ACC112 (cell line): Measurements from ENCODE around the gene ZBED2.

Experiments
- H2AFZ ChIP-seq: fragments of 200-600 bp; sonication (generic); one replicate; pipeline ENCODE4 v1.6.0; 2017; ENCODE audit warnings: antibody characterized with exemption, low read length; ENCODE audit not compliant: unreplicated experiment
- H3K27ac ChIP-seq: fragments of 200-600 bp; sonication (generic); 2 replicates; pipeline ENCODE4 v1.5.1; 2014; ENCODE audit warnings: low read depth, mild to moderate bottlenecking, antibody characterized with exemption, low read length, moderate library complexity
- H3K27me3 ChIP-seq: fragments of 200-600 bp; sonication (generic); 2 replicates; pipeline ENCODE4 v1.6.1; 2014; ENCODE audit warnings: mild to moderate bottlenecking, antibody characterized with exemption, low read length, moderate library complexity, mixed read lengths; ENCODE audit not compliant: insufficient read depth
- H3K36me3 ChIP-seq: fragments of 200-600 bp; sonication (generic); 2 replicates; pipeline ENCODE4 v1.6.1; 2016; ENCODE audit warnings: mild to moderate bottlenecking, antibody characterized with exemption, low read length, moderate library complexity, mixed read lengths; ENCODE audit not compliant: insufficient read depth
- H3K4me1 ChIP-seq: fragments of 200-600 bp; sonication (generic); one replicate; pipeline ENCODE4 v1.6.1; 2016; ENCODE audit warnings: low read length, mixed read lengths; ENCODE audit not compliant: insufficient read depth, unreplicated experiment, control insufficient read depth
- H3K4me3 ChIP-seq: fragments of 200-600 bp; sonication (generic); 2 replicates; pipeline ENCODE4 v1.5.1; 2014; ENCODE audit warnings: mild to moderate bottlenecking, low read depth, low read length
- H3K79me2 ChIP-seq: fragments of 200-600 bp; sonication (generic); one replicate; pipeline ENCODE4 v1.6.0; 2016; ENCODE audit warnings: low read length; ENCODE audit not compliant: control insufficient read depth, unreplicated experiment, insufficient read depth

Gene ZBED2

GRCh38 chr3:111604119-111604518 lies 9.0 kb upstream of the ZBED2 start:
- H3K4me3 ChIP-seq, result no peak overlapping the region
- H3K4me1 ChIP-seq, result peaks cover 27% of the 10 kb centered on the region
- no peaks in the 10 kb centered on the region for H3K79me2 ChIP-seq
- H3K27ac ChIP-seq, result no peak overlapping the region
- peak overlapping the region; percentile 46 for H2AFZ ChIP-seq
- no peaks in the 10 kb centered on the region for H3K36me3 ChIP-seq
- no peaks in the 10 kb centered on the region for H3K27me3 ChIP-seq

GRCh38 chr3:111603679-111604078 lies 8.5 kb upstream of the ZBED2 start:
- Histone ChIP-seq H3K4me3 (no peak overlapping the region), H3K27ac (no peak overlapping the region), H3K79me2 (no peaks in the 10 kb centered on the region), H3K4me1 (peaks cover 27% of the 10 kb centered on the region), H3K27me3 (no peaks in the 10 kb centered on the region), H3K36me3 (no peaks in the 10 kb centered on the region), H2AFZ (no peak overlapping the region)

DNA sequence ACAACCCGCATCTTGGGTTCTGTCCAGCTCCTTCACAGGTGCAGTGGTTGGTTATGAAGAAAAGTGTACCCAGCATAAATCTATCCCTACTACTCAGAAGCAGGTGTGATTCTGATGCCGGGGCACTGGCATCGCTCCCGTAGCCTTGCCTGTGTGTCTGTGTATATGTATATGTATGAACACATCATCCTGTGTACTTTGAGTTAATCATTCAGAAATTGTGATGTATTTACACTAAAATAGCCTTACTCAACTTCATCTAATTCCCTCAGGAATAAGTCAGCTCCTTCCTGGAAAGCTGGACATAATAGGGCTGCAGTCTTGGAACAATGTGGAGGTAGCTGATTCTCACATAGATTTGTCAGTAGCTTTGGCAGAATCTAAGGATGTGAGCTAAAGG lies 6.7 kb upstream of the ZBED2 start:
- no peak overlapping the region for H3K4me3 ChIP-seq
- no peak overlapping the region for H3K27ac ChIP-seq
- no peaks in the 10 kb centered on the region for H3K27me3 ChIP-seq
- no peaks in the 10 kb centered on the region for H3K79me2 ChIP-seq
- H3K36me3 ChIP-seq, result no peaks in the 10 kb centered on the region
- peaks cover 43% of the 10 kb centered on the region for H3K4me1 ChIP-seq
- no peak overlapping the region for H2AFZ ChIP-seq

DNA sequence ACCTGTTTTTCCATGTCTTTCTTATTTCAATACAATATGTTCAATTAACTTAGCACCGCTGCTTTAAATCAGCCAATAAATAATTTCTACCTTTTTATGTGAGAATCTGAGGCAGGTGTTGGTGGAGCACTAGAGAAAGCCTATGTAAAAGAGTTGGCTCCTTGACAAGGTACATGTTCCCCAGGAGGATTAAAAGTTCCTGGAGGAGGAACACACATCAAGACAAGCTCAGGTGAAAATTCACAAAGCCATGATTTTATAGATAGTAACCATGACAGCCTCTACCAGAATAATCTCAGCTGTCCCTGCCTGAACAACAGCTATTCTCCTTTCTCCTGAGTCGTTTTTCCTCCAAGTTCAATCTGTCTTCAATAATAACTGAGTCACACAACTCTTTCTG lies 3.4 kb upstream of the ZBED2 start:
- Histone ChIP-seq H2AFZ (no peak overlapping the region), H3K79me2 (no peaks in the 10 kb centered on the region), H3K27me3 (no peaks in the 10 kb centered on the region), H3K36me3 (no peaks in the 10 kb centered on the region), H3K27ac (peak overlapping the region; percentile 12; the same call in 1 of the 2 replicates), H3K4me1 (peaks cover 47% of the 10 kb centered on the region), H3K4me3 (no peak overlapping the region)

- H3K4me3 ChIP-seq, result peak overlapping the region; percentile 30; the same call in 1 of the 2 replicates
Measured at GRCh38 chr3:111598139-111598538, 3.0 kb upstream of the ZBED2 start.

DNA sequence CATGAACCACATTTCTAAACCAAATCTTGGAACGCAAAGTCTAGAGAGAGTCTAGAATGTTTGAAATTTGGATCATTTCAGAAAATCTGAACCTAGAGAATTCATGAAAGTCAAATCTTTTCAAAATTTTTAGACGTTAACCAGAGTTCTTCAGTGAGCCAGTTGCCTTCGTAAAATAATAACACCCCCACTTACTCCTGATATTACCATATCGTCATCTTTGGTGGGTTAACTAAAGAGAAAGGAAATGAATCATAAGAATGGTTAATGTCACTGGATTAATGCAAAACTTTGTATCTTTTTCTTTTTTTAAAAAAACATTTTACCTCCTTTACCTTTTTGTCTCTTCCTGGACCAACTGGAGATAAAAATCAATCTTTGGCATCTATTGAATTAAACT lies 1.2 kb upstream of the ZBED2 start:
- no peaks in the 10 kb centered on the region for H3K27me3 ChIP-seq
- H3K4me3 ChIP-seq, result no peak overlapping the region
- H3K36me3 ChIP-seq, result no peaks in the 10 kb centered on the region
- no peak overlapping the region for H3K27ac ChIP-seq
- peaks cover 52% of the 10 kb centered on the region for H3K4me1 ChIP-seq
- H3K79me2 ChIP-seq, result no peaks in the 10 kb centered on the region
- peak overlapping the region; percentile 67 for H2AFZ ChIP-seq

More at GRCh38 chr3:111598139-111598538, 3.0 kb upstream of the ZBED2 start:
- Histone ChIP-seq H3K27ac (peak overlapping the region; percentile 12), H3K4me1 (peaks cover 51% of the 10 kb centered on the region), H3K36me3 (no peaks in the 10 kb centered on the region), H2AFZ (peak overlapping the region; percentile 11), H3K79me2 (no peaks in the 10 kb centered on the region), H3K27me3 (no peaks in the 10 kb centered on the region)

GRCh38 chr3:111594781-111595180 lies 365 bp downstream of the ZBED2 start:
- no peaks in the 10 kb centered on the region for H3K27me3 ChIP-seq
- peak overlapping the region; percentile 35 for H3K27ac ChIP-seq
- no peak overlapping the region for H2AFZ ChIP-seq
- H3K79me2 ChIP-seq, result no peaks in the 10 kb centered on the region
- no peak overlapping the region for H3K4me3 ChIP-seq
- H3K36me3 ChIP-seq, result no peaks in the 10 kb centered on the region
- peaks cover 59% of the 10 kb centered on the region for H3K4me1 ChIP-seq

DNA sequence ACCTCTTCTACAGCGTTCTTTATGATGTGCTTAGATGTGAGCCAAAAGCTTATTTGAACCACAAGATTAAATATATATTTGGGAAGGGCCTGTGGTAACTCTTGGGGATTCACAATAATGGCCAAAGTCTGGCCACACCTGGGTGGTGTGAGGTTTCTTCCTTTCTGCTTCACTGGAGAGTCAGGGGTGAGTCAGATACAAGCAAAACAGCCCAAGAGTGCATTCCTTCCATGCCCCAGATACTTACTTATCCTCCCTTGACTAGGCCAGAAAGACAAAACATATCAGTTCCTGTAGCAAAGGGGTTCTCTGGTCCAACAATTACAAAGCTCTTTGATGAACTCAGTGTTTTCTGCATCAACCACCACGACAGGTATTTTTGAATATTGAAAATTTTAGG lies 941 bp downstream of the ZBED2 start:
- Histone ChIP-seq H3K36me3 (no peaks in the 10 kb centered on the region), H3K27ac (peak overlapping the region; percentile 43), H3K4me3 (no peak overlapping the region), H2AFZ (no peak overlapping the region), H3K27me3 (no peaks in the 10 kb centered on the region), H3K4me1 (peaks cover 65% of the 10 kb centered on the region), H3K79me2 (no peaks in the 10 kb centered on the region)

DNA sequence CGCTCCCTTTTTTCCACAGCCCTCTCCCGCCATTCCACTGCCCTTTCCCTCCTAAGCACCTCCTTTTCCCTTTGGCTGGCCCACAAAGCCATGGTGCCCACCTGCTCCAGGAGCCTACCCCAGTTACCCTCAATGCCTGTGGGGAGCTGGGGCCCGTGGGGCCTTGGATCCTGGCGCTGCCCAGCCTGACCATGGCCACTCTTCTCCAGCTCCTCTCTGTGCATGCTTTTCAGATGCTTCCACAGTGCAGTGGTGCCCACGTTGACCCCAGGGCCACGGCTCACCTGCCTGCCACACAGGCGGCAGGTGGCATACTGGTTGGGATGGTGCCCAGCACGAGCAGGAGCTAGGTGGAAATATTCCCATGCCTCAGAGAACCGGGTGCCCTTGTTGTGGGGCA lies 1.5 kb downstream of the ZBED2 start:
- H3K27ac ChIP-seq, result peak overlapping the region; percentile 43
- no peaks in the 10 kb centered on the region for H3K36me3 ChIP-seq
- H3K4me3 ChIP-seq, result no peak overlapping the region
- no peak overlapping the region for H2AFZ ChIP-seq
- no peaks in the 10 kb centered on the region for H3K79me2 ChIP-seq
- H3K27me3 ChIP-seq, result no peaks in the 10 kb centered on the region
- H3K4me1 ChIP-seq, result peaks cover 67% of the 10 kb centered on the region

GRCh38 chr3:111592936-111593335 lies 2.2 kb downstream of the ZBED2 start:
- Histone ChIP-seq H3K4me1 (peaks cover 68% of the 10 kb centered on the region), H2AFZ (no peak overlapping the region), H3K4me3 (no peak overlapping the region), H3K27me3 (no peaks in the 10 kb centered on the region), H3K79me2 (no peaks in the 10 kb centered on the region), H3K27ac (no peak overlapping the region), H3K36me3 (no peaks in the 10 kb centered on the region)

DNA sequence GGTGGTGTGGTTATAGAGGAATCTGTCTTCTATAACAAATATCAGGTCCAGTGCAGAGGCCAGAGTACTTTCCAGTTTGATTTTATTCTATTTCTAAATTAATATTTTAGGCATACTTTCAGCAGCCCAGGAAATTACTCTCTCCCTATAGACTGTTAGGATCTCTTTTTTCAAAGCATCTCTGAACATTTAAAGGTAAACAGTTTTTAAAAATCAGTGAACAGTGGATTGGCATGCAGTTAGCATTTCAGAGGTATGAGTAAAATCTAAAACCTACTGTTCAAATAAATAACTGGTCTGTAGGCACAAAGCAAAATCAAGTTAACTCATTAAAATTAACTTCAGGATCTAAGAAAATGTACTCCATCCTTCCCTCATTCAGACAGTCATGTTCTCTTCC lies 3.0 kb downstream of the ZBED2 start:
- H2AFZ ChIP-seq, result peak overlapping the region; percentile 12
- peak overlapping the region; percentile 3; the same call in 1 of the 2 replicates for H3K27ac ChIP-seq
- no peaks in the 10 kb centered on the region for H3K79me2 ChIP-seq
- H3K4me3 ChIP-seq, result no peak overlapping the region
- no peaks in the 10 kb centered on the region for H3K27me3 ChIP-seq
- peaks cover 61% of the 10 kb centered on the region for H3K4me1 ChIP-seq
- H3K36me3 ChIP-seq, result no peaks in the 10 kb centered on the region
